ENCODE data around the gene MYL6B. TPM values are rescaled to one million over a fixed set of nuclear protein-coding genes. Genes with fewer than 3 reads are reported as not detected.
A peak's percentile ranks its signal among the peaks of the same experiment; 100 is the strongest.

The MYL6B gene
- total and polyA plus RNA-seq, 2 experiments from 2014 or later: 96.9 to 164 TPM

DNA sequence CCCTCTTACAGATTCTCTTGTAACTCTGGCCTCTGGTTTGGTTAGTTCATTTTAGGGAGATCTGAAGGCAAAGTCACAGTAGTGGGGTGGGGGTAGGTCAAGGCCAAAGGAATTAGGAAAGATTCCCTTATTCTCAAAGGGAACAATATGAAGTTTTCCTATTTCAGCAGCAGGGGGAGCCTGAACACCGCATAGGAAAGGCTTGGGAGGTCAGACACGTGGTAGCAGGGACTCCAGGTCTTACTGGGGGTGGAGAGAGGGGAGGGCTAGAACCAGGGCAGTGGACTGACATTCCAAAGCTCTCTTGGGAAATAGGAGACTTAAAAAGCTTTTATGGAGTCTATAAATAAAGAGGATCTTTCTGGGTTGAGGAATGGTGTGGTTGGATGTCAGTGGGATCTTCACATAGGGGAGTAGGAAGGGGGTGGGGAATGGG, 33.0 kb upstream of the MYL6B start (continued):
- TF ChIP-seq, protein P1, sequence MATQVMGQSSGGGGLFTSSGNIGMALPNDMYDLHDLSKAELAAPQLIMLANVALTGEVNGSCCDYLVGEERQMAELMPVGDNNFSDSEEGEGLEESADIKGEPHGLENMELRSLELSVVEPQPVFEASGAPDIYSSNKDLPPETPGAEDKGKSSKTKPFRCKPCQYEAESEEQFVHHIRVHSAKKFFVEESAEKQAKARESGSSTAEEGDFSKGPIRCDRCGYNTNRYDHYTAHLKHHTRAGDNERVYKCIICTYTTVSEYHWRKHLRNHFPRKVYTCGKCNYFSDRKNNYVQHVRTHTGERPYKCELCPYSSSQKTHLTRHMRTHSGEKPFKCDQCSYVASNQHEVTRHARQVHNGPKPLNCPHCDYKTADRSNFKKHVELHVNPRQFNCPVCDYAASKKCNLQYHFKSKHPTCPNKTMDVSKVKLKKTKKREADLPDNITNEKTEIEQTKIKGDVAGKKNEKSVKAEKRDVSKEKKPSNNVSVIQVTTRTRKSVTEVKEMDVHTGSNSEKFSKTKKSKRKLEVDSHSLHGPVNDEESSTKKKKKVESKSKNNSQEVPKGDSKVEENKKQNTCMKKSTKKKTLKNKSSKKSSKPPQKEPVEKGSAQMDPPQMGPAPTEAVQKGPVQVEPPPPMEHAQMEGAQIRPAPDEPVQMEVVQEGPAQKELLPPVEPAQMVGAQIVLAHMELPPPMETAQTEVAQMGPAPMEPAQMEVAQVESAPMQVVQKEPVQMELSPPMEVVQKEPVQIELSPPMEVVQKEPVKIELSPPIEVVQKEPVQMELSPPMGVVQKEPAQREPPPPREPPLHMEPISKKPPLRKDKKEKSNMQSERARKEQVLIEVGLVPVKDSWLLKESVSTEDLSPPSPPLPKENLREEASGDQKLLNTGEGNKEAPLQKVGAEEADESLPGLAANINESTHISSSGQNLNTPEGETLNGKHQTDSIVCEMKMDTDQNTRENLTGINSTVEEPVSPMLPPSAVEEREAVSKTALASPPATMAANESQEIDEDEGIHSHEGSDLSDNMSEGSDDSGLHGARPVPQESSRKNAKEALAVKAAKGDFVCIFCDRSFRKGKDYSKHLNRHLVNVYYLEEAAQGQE (IDR thresholded peaks at IDR 0.05; ENCODE audit: unreplicated experiment): no peak

DNA sequence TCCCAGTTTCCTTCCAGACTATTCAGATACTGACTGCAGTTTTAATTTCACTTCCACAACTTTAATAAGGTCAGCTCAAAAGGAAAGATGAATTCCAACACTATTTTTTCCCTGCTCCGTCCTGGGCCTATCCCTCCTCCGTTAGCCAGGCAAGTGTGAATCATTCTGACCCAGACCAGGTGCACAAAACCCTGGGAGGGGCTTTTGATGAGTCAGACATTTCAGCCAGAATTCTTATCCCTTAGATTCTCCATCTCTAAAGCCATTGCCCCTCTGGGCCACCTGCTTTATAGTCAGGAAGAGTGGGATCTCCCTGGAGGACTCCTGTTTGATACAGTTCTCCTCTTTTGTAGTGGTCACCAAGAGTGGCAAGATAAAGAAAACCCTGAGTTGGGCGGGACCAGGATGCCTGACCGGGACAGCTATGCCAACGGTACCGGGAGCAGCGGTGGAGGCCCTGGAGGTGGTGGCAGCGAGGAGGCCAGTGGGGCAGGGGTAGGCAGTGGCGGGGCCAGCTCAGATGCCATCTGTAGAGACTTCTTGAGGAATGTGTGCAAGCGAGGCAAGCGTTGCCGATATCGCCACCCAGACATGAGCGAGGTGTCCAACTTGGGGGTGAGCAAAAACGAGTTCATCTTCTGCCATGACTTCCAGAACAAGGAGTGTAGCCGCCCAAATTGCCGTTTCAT, 32.1 kb upstream of the MYL6B start:
- DNase-seq (ENCODE audit: low spot score) (no peak), ATAC-seq (no peak)
- H3K9me3 Mint-ChIP-seq: peaks cover 6% of the 10 kb centered on the region; the same call in 2 of the 3 replicates
- H3K4me1 ChIP-seq (ENCODE audit: insufficient read depth): peaks cover 10% of the 10 kb centered on the region
- H3K4me2 ChIP-seq: no peak overlapping the region
- H3K9me2 ChIP-seq (ENCODE audit: insufficient read depth): no peaks in the 10 kb centered on the region
- peak overlapping the region; percentile 20; the same call in 1 of the 2 replicates for H3K4me3 ChIP-seq
- no peak overlapping the region for H3K27ac Mint-ChIP-seq
- peaks cover 4% of the 10 kb centered on the region; the same call in 1 of the 2 replicates for H3K36me3 ChIP-seq (ENCODE audit: insufficient read depth)
- peaks cover 18% of the 10 kb centered on the region for H3F3A ChIP-seq (replicated peaks; ENCODE audit: low read depth)
- H3K27me3 Mint-ChIP-seq (ENCODE audit: insufficient read depth, low read depth, poor library complexity): peaks cover 19% of the 10 kb centered on the region
- peaks cover 18% of the 10 kb centered on the region for H3K4me1 Mint-ChIP-seq
- peaks cover 33% of the 10 kb centered on the region for H3K36me3 Mint-ChIP-seq (ENCODE audit: low read depth)
- no peaks in the 10 kb centered on the region for H4K20me1 ChIP-seq (replicated peaks; ENCODE audit: insufficient read depth)
- no peaks in the 10 kb centered on the region for H3K27me3 ChIP-seq (ENCODE audit: insufficient read depth)
- H3K79me2 ChIP-seq (replicated peaks; ENCODE audit: insufficient read depth): peaks cover 12% of the 10 kb centered on the region
- no peak overlapping the region for H2AFZ ChIP-seq
- H3K27ac ChIP-seq (ENCODE audit: low read depth): no peak overlapping the region
- H3K4me3 Mint-ChIP-seq: peak overlapping the region; percentile 37; the same call in 1 of the 3 replicates
- TF ChIP-seq, protein P2, sequence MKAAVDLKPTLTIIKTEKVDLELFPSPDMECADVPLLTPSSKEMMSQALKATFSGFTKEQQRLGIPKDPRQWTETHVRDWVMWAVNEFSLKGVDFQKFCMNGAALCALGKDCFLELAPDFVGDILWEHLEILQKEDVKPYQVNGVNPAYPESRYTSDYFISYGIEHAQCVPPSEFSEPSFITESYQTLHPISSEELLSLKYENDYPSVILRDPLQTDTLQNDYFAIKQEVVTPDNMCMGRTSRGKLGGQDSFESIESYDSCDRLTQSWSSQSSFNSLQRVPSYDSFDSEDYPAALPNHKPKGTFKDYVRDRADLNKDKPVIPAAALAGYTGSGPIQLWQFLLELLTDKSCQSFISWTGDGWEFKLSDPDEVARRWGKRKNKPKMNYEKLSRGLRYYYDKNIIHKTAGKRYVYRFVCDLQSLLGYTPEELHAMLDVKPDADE (IDR thresholded peaks at IDR 0.05): no peak
- TF ChIP-seq, protein P3, sequence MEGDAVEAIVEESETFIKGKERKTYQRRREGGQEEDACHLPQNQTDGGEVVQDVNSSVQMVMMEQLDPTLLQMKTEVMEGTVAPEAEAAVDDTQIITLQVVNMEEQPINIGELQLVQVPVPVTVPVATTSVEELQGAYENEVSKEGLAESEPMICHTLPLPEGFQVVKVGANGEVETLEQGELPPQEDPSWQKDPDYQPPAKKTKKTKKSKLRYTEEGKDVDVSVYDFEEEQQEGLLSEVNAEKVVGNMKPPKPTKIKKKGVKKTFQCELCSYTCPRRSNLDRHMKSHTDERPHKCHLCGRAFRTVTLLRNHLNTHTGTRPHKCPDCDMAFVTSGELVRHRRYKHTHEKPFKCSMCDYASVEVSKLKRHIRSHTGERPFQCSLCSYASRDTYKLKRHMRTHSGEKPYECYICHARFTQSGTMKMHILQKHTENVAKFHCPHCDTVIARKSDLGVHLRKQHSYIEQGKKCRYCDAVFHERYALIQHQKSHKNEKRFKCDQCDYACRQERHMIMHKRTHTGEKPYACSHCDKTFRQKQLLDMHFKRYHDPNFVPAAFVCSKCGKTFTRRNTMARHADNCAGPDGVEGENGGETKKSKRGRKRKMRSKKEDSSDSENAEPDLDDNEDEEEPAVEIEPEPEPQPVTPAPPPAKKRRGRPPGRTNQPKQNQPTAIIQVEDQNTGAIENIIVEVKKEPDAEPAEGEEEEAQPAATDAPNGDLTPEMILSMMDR (conservative IDR thresholded peaks at IDR 0.05; ENCODE audit: low read depth in 2 of 2): no peak
- no peak for TF ChIP-seq ZNF114 (CRISPR knock-in tag; IDR thresholded peaks at IDR 0.05)
- TF ChIP-seq, protein P1 (IDR thresholded peaks at IDR 0.05; ENCODE audit: unreplicated experiment): no peak
- TF ChIP-seq, protein P4, sequence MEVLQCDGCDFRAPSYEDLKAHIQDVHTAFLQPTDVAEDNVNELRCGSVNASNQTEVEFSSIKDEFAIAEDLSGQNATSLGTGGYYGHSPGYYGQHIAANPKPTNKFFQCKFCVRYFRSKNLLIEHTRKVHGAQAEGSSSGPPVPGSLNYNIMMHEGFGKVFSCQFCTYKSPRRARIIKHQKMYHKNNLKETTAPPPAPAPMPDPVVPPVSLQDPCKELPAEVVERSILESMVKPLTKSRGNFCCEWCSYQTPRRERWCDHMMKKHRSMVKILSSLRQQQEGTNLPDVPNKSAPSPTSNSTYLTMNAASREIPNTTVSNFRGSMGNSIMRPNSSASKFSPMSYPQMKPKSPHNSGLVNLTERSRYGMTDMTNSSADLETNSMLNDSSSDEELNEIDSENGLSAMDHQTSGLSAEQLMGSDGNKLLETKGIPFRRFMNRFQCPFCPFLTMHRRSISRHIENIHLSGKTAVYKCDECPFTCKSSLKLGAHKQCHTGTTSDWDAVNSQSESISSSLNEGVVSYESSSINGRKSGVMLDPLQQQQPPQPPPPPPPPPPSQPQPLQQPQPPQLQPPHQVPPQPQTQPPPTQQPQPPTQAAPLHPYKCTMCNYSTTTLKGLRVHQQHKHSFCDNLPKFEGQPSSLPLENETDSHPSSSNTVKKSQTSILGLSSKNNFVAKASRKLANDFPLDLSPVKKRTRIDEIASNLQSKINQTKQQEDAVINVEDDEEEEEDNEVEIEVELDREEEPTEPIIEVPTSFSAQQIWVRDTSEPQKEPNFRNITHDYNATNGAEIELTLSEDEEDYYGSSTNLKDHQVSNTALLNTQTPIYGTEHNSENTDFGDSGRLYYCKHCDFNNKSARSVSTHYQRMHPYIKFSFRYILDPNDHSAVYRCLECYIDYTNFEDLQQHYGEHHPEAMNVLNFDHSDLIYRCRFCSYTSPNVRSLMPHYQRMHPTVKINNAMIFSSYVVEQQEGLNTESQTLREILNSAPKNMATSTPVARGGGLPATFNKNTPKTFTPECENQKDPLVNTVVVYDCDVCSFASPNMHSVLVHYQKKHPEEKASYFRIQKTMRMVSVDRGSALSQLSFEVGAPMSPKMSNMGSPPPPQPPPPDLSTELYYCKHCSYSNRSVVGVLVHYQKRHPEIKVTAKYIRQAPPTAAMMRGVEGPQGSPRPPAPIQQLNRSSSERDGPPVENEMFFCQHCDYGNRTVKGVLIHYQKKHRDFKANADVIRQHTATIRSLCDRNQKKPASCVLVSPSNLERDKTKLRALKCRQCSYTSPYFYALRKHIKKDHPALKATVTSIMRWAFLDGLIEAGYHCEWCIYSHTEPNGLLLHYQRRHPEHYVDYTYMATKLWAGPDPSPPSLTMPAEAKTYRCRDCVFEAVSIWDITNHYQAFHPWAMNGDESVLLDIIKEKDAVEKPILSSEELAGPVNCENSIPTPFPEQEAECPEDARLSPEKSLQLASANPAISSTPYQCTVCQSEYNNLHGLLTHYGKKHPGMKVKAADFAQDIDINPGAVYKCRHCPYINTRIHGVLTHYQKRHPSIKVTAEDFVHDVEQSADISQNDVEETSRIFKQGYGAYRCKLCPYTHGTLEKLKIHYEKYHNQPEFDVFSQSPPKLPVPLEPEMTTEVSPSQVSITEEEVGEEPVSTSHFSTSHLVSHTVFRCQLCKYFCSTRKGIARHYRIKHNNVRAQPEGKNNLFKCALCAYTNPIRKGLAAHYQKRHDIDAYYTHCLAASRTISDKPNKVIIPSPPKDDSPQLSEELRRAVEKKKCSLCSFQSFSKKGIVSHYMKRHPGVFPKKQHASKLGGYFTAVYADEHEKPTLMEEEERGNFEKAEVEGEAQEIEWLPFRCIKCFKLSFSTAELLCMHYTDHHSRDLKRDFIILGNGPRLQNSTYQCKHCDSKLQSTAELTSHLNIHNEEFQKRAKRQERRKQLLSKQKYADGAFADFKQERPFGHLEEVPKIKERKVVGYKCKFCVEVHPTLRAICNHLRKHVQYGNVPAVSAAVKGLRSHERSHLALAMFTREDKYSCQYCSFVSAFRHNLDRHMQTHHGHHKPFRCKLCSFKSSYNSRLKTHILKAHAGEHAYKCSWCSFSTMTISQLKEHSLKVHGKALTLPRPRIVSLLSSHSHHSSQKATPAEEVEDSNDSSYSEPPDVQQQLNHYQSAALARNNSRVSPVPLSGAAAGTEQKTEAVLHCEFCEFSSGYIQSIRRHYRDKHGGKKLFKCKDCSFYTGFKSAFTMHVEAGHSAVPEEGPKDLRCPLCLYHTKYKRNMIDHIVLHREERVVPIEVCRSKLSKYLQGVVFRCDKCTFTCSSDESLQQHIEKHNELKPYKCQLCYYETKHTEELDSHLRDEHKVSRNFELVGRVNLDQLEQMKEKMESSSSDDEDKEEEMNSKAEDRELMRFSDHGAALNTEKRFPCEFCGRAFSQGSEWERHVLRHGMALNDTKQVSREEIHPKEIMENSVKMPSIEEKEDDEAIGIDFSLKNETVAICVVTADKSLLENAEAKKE (CRISPR knock-in tag; IDR thresholded peaks at IDR 0.05): no peak
- no peak for TF ChIP-seq NANOG (IDR thresholded peaks at IDR 0.05; ENCODE audit: borderline replicate concordance)

Data from GM23338 (cell line).